Astrocyte (in vitro differentiated cells and primary cell): ENCODE results near the gene TMEM217. TPM values are rescaled to one million over a fixed set of nuclear protein-coding genes. Genes with fewer than 3 reads are reported as not detected.

Experiments used
- DNase-seq: peaks from one replicate; pipeline ENCODE4 v3.0.0-alpha.2; 2010; ENCODE audit warnings: low read depth
- FAIRE-seq: peaks from 2 replicates; lab custom pipeline; 2011; peaks lifted over from hg19 to GRCh38; lab: Jason Lieb, UNC
- H2AFZ ChIP-seq: 2 replicates; pipeline ENCODE4 v1.6.0; 2012; ENCODE audit warnings: low read depth, low read length, inconsistent platforms
- H3K27ac ChIP-seq: 2 replicates; pipeline ENCODE4 v1.5.1; 2011; ENCODE audit warnings: low read depth, low read length, inconsistent platforms
- H3K27me3 ChIP-seq: 2 replicates; pipeline ENCODE4 v1.6.0; 2011; ENCODE audit warnings: low read length, inconsistent platforms; ENCODE audit not compliant: insufficient read depth
- H3K36me3 ChIP-seq: 2 replicates; pipeline ENCODE4 v1.5.1; 2011; ENCODE audit warnings: low read length, inconsistent platforms; ENCODE audit not compliant: insufficient read depth
- H3K4me1 ChIP-seq: 2 replicates; pipeline ENCODE4 v1.5.1; 2011; ENCODE audit warnings: low read length, inconsistent platforms; ENCODE audit not compliant: insufficient read depth
- H3K4me2 ChIP-seq: 2 replicates; pipeline ENCODE4 v1.6.0; 2012; ENCODE audit warnings: low read length, inconsistent platforms
- H3K4me3 ChIP-seq: 2 replicates; pipeline ENCODE4 v1.5.1; 2011; ENCODE audit warnings: low read depth, mild to moderate bottlenecking, low read length, inconsistent platforms; ENCODE audit not compliant: insufficient read depth
- H3K79me2 ChIP-seq: 2 replicates; pipeline ENCODE4 v1.6.0; 2012; ENCODE audit warnings: mild to moderate bottlenecking, low read length, inconsistent platforms; ENCODE audit not compliant: insufficient read depth
- H3K9ac ChIP-seq: 2 replicates; pipeline ENCODE4 v1.6.0; 2012; ENCODE audit warnings: mild to moderate bottlenecking, low read length, inconsistent platforms
- H3K9me3 ChIP-seq: 2 replicates; pipeline ENCODE4 v1.5.1; 2012; ENCODE audit warnings: low read depth, mild to moderate bottlenecking, low read length, inconsistent platforms; ENCODE audit not compliant: insufficient read depth
- H4K20me1 ChIP-seq: 2 replicates; pipeline ENCODE4 v1.6.0; 2012; ENCODE audit warnings: low read length, inconsistent platforms; ENCODE audit not compliant: insufficient read depth
- H3K27ac Mint-ChIP-seq: one replicate; pipeline ENCODE4 v1.8.0; 2021; ENCODE audit warnings: mild to moderate bottlenecking, mixed read lengths; ENCODE audit not compliant: unreplicated experiment
- H3K27me3 Mint-ChIP-seq: one replicate; pipeline ENCODE4 v1.8.0; 2021; ENCODE audit warnings: low read depth, mixed read lengths; ENCODE audit not compliant: unreplicated experiment
- H3K36me3 Mint-ChIP-seq: one replicate; pipeline ENCODE4 v1.8.0; 2021; ENCODE audit warnings: low read depth, mixed read lengths; ENCODE audit not compliant: unreplicated experiment
- H3K4me1 Mint-ChIP-seq: one replicate; pipeline ENCODE4 v1.8.0; 2021; ENCODE audit warnings: low read depth, mixed read lengths; ENCODE audit not compliant: unreplicated experiment
- H3K4me3 Mint-ChIP-seq: one replicate; pipeline ENCODE4 v1.8.0; 2021; ENCODE audit warnings: mild to moderate bottlenecking, moderate library complexity, mixed read lengths; ENCODE audit not compliant: unreplicated experiment
- H3K9me3 Mint-ChIP-seq: one replicate; pipeline ENCODE4 v1.8.0; 2021; ENCODE audit warnings: mild to moderate bottlenecking, mixed read lengths; ENCODE audit not compliant: unreplicated experiment
- CTCF ChIP-seq: IDR thresholded peaks from 2 replicates; pipeline ENCODE4 v1.5.1; 2011; ENCODE audit warnings: low read depth, mild to moderate bottlenecking, inconsistent platforms, low read length, moderate library complexity; ENCODE audit not compliant: insufficient read depth
- EZH2 ChIP-seq: IDR thresholded peaks from 2 replicates; pipeline ENCODE4 v1.6.1; 2012; ENCODE audit warnings: mild to moderate bottlenecking, low read length, inconsistent platforms; ENCODE audit not compliant: insufficient read depth
- total RNA-seq: library from RNA; stranded (reverse); gene quantifications from 2 replicates; pipeline ENCODE4 v1.2.1, GENCODE V29; 2021

The TMEM217 gene
- total RNA-seq, 1 donor from 2014 or later: 7.3 TPM

GRCh38 chr6:37239950-37240713 lies 17.8 kb downstream of the TMEM217 start:
- H3K9ac ChIP-seq: peak overlapping the region; percentile 85
- H3K4me2 ChIP-seq: peak overlapping the region; percentile 45
- H3K27ac Mint-ChIP-seq: peak overlapping the region; percentile 99
- peaks cover 71% of the 10 kb centered on the region for H3K4me1 ChIP-seq
- H3K27ac ChIP-seq: peak overlapping the region; percentile 100
- no peak overlapping the region for H3K4me3 ChIP-seq
- TF ChIP-seq CTCF: no peak
- no peaks in the 10 kb centered on the region for H3K27me3 Mint-ChIP-seq
- DNase-seq: peak; percentile 99
- H3K79me2 ChIP-seq: no peaks in the 10 kb centered on the region
- no peaks in the 10 kb centered on the region for H4K20me1 ChIP-seq
- no peaks in the 10 kb centered on the region for H3K9me3 ChIP-seq
- no peaks in the 10 kb centered on the region for H3K27me3 ChIP-seq
- H3K4me1 Mint-ChIP-seq: peaks cover 59% of the 10 kb centered on the region
- H3K36me3 ChIP-seq: no peaks in the 10 kb centered on the region
- no peak overlapping the region for H2AFZ ChIP-seq
- no peak for FAIRE-seq
- peak overlapping the region; percentile 52 for H3K4me3 Mint-ChIP-seq
- no peaks in the 10 kb centered on the region for H3K36me3 Mint-ChIP-seq
- H3K9me3 Mint-ChIP-seq: no peaks in the 10 kb centered on the region

GRCh38 chr6:37239526-37239925 lies 18.4 kb downstream of the TMEM217 start:
- Histone ChIP-seq H3K4me1 (peaks cover 67% of the 10 kb centered on the region), H3K4me3 (no peak overlapping the region), H3K27ac (peak overlapping the region; percentile 100), H3K4me2 (peak overlapping the region; percentile 40), H3K79me2 (no peaks in the 10 kb centered on the region), H3K27me3 (no peaks in the 10 kb centered on the region), H4K20me1 (no peaks in the 10 kb centered on the region), H3K9me3 (no peaks in the 10 kb centered on the region), H2AFZ (no peak overlapping the region), H3K36me3 (no peaks in the 10 kb centered on the region), H3K9ac (peak overlapping the region; percentile 80)
- Mint-ChIP-seq H3K4me3 (no peak overlapping the region), H3K36me3 (no peaks in the 10 kb centered on the region), H3K27ac (peak overlapping the region; percentile 99), H3K27me3 (no peaks in the 10 kb centered on the region), H3K9me3 (no peaks in the 10 kb centered on the region), H3K4me1 (peaks cover 52% of the 10 kb centered on the region)
- DNase-seq (peak; percentile 60), FAIRE-seq (no peak)
- TF ChIP-seq EZH2 (no peak), CTCF (no peak)

GRCh38 chr6:37238381-37238780 lies 19.6 kb downstream of the TMEM217 start:
- peak overlapping the region; percentile 67 for H3K27ac Mint-ChIP-seq
- Histone ChIP-seq H3K79me2 (no peaks in the 10 kb centered on the region), H3K36me3 (no peaks in the 10 kb centered on the region), H2AFZ (no peak overlapping the region), H3K27ac (peak overlapping the region; percentile 100), H3K4me3 (no peak overlapping the region), H3K9me3 (no peaks in the 10 kb centered on the region), H3K9ac (no peak overlapping the region), H3K4me1 (peaks cover 56% of the 10 kb centered on the region), H3K4me2 (no peak overlapping the region), H3K27me3 (no peaks in the 10 kb centered on the region), H4K20me1 (no peaks in the 10 kb centered on the region)
- no peaks in the 10 kb centered on the region for H3K36me3 Mint-ChIP-seq
- peaks cover 42% of the 10 kb centered on the region for H3K4me1 Mint-ChIP-seq
- no peak overlapping the region for H3K4me3 Mint-ChIP-seq
- H3K9me3 Mint-ChIP-seq: no peaks in the 10 kb centered on the region
- no peaks in the 10 kb centered on the region for H3K27me3 Mint-ChIP-seq
- DNase-seq (no peak), FAIRE-seq (no peak)
- TF ChIP-seq EZH2: no peak
- no peak for TF ChIP-seq CTCF
